Activated CD4-positive, alpha-beta T cell treated with anti-CD3 and anti-CD28 coated beads for 36 hours (primary cell): ENCODE data around the gene TSPAN9. TPM values are rescaled to one million over a fixed set of nuclear protein-coding genes. Genes with fewer than 3 reads are reported as not detected.

Source experiments
- ATAC-seq: fragments of 200-7000 bp; cut with Tn5 transposase; one replicate; pipeline ENCODE4 v1.10.0; 2021; ENCODE audit warnings: mild to moderate bottlenecking, moderate library complexity
- CTCF ChIA-PET: fragments of 350-600 bp; sonication (Branson Sonifier 250); formaldehyde crosslinking; loops from one replicate; lab custom pipeline; 2021; ENCODE audit warnings: antibody characterized with exemption; lab: Charles Lee
- POLR2A ChIA-PET: fragments of 350-600 bp; sonication (Branson Sonifier 250); formaldehyde crosslinking; loops from one replicate; lab custom pipeline; 2021; ENCODE audit warnings: antibody characterized with exemption, inconsistent platforms; lab: Charles Lee
- DNase-seq: peaks from one replicate; pipeline ENCODE4 v3.0.0-alpha.2; 2020
- H3K27ac Mint-ChIP-seq: one replicate; pipeline ENCODE4 v1.8.0; 2021; ENCODE audit warnings: mixed read lengths
- H3K27me3 Mint-ChIP-seq: one replicate; pipeline ENCODE4 v1.8.0; 2021; ENCODE audit warnings: mixed read lengths
- H3K36me3 Mint-ChIP-seq: one replicate; pipeline ENCODE4 v1.8.0; 2021; ENCODE audit warnings: low read depth, mixed read lengths
- H3K4me1 Mint-ChIP-seq: one replicate; pipeline ENCODE4 v1.8.0; 2021; ENCODE audit warnings: mixed read lengths
- H3K4me3 Mint-ChIP-seq: one replicate; pipeline ENCODE4 v1.8.0; 2021; ENCODE audit warnings: mild to moderate bottlenecking, moderate library complexity, mixed read lengths
- H3K9me3 Mint-ChIP-seq: one replicate; pipeline ENCODE4 v1.8.0; 2021; ENCODE audit warnings: low read depth, mixed read lengths
- intact Hi-C, 2 experiments: fragments of 100-400 bp; cut with DNase I in 1 of 2; cut with micrococcal nuclease in 1 of 2; formaldehyde crosslinking; loops; one replicate each; pipeline versions ENCODE4 v1.14.2 to v1.15.1; 2022 to 2024; cut with DNase I, micrococcal nuclease
- total RNA-seq, 2 experiments: library from RNA; stranded (reverse); gene quantifications; one replicate each; pipeline ENCODE4 v1.2.3, GENCODE V29; 2021

Gene TSPAN9
- total RNA-seq, 2 experiments from 2014 or later = 0.82 to 1.3 TPM

DNA sequence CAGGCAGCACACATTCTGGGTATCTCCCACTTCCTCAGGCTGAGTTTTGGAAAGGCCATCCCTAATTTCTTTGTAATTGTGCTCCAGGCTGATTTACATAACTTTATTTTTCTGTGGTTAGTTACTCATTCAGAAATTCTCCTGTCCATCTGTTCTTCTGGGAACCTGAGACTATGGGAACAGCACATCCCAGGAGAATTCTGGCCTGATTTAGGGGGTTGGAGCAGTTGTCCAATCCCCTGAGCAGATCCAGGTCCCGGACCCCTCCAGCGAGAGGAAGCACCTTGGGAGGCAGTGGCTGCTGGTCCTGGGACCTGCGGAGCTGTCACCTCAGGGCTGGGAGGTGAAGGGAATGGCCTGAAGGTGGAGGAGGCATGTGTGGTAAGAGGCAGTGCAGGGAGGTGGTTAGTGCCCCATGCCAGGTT lies 40.4 kb downstream of the TSPAN9 start:
- Mint-ChIP-seq H3K4me3 (no peak overlapping the region), H3K27ac (no peak overlapping the region), H3K4me1 (peaks cover 13% of the 10 kb centered on the region), H3K9me3 (no peaks in the 10 kb centered on the region), H3K36me3 (no peaks in the 10 kb centered on the region), H3K27me3 (peaks cover 14% of the 10 kb centered on the region)
- no peak for DNase-seq
- POLR2A ChIA-PET = no interaction called here
- CTCF ChIA-PET = interaction anchor here (2.2 kb wide), 1 partner anchor 158 kb away, joined by 7 read pairs; no protein-coding TSS in a partner anchor
- ATAC-seq = no peak
- intact Hi-C loops = no loop called here

- Mint-ChIP-seq H3K4me1 (peaks cover 13% of the 10 kb centered on the region), H3K36me3 (no peaks in the 10 kb centered on the region), H3K27ac (no peak overlapping the region), H3K27me3 (peaks cover 20% of the 10 kb centered on the region), H3K9me3 (no peaks in the 10 kb centered on the region), H3K4me3 (no peak overlapping the region)
- no peak for ATAC-seq
- CTCF ChIA-PET = interaction anchor here (0.6 to 1.0 kb wide), 2 partner anchors 13 to 181 kb away, joined by 3 to 7 read pairs; no protein-coding TSS in a partner anchor
- DNase-seq = peak; percentile 17
- intact Hi-C loops = no loop called here
- POLR2A ChIA-PET = no interaction called here
Measured at GRCh38 chr12:3119192-3119755, 42.1 kb downstream of the TSPAN9 start.

GRCh38 chr12:3119756-3120601 lies 42.8 kb downstream of the TSPAN9 start:
- DNase-seq = no peak
- CTCF ChIA-PET = interaction anchor here (0.6 to 1.2 kb wide), 4 partner anchors 10 to 180 kb away, joined by 3 to 7 read pairs (median 5); no protein-coding TSS in a partner anchor
- POLR2A ChIA-PET = no interaction called here
- Mint-ChIP-seq H3K4me1 (peaks cover 13% of the 10 kb centered on the region), H3K4me3 (no peak overlapping the region), H3K27ac (no peak overlapping the region), H3K9me3 (no peaks in the 10 kb centered on the region), H3K27me3 (peaks cover 20% of the 10 kb centered on the region), H3K36me3 (no peaks in the 10 kb centered on the region)
- ATAC-seq = no peak
- intact Hi-C loops = no loop called here

DNA sequence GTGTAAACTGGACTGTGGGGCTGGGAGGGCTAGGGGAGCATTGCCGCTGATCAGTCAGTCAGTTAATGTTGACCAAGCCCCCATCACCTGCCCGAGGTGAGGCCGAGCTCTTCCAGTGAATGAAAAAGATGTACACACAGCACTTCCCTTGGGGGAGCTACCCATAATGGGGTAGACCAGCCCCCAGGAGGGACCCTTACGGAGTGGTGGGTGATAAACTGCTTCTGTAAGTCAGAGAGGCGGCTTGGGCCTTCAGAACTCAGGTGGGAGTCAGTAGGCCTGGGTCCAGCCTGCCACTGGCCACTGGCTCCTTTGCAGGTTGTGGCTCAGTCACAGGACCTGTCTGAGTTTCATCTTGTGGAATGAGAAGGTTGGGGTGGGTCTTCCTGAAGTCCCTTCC lies 43.5 kb downstream of the TSPAN9 start:
- H3K27ac Mint-ChIP-seq = no peak overlapping the region
- ATAC-seq = no peak
- no peaks in the 10 kb centered on the region for H3K36me3 Mint-ChIP-seq
- H3K27me3 Mint-ChIP-seq = peaks cover 22% of the 10 kb centered on the region
- peaks cover 2% of the 10 kb centered on the region for H3K9me3 Mint-ChIP-seq
- ChIA-PET POLR2A (no interaction called here), CTCF (interaction anchor here (0.9 to 1.2 kb wide), 2 partner anchors 9 to 17 kb away, joined by 3 to 7 read pairs; no protein-coding TSS in a partner anchor)
- intact Hi-C loops = no loop called here
- DNase-seq = no peak
- peaks cover 13% of the 10 kb centered on the region for H3K4me1 Mint-ChIP-seq
- no peak overlapping the region for H3K4me3 Mint-ChIP-seq

DNA sequence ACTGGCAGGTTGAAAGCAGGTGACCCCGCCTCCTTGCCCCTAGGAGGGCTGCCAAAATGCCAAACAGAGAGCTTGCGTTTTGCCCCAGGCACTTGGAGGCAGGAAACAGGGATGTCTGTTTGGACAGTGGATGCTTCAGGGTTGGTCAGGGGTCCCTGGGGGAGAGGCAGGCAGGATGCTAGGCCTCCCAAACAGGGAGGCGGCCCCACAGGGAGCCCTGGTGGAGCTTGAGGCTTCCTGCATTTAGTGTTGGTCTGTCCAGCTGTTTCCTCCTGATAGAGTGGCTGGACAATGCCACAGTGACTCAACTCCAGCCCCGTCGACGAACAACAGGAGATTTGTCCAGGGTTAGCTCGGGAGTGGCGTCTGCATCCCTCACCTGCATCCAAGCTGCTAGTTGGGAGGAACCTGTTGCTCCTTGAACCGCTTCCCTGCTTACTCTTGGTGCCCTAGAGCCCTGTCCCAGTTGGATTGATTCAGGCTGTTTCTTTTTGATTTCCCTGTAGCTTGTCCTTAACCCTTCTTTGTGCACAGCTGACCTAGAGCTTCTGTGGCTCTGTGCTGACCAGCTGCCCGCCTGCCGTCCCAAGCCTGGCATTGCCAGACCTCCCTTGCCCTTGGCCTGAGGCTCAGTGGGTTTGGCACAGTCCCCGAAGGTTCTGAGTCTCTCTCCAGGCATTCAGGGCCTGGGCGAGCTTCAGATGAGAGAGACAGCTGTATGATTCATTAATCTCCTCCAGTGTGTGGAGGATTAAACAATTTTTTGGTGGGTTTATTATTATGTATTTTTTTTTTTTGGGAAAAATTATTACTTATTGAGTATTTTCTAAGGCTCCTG lies 45.9 kb downstream of the TSPAN9 start:
- peaks cover 13% of the 10 kb centered on the region for H3K4me1 Mint-ChIP-seq
- H3K27ac Mint-ChIP-seq = no peak overlapping the region
- ChIA-PET CTCF (interaction anchor here (0.6 to 1.1 kb wide), 4 partner anchors 47 to 1611 kb away, joined by 3 to 6 read pairs (median 3); no protein-coding TSS in a partner anchor), POLR2A (no interaction called here)
- ATAC-seq (no peak), DNase-seq (no peak)
- peaks cover 2% of the 10 kb centered on the region for H3K9me3 Mint-ChIP-seq
- H3K27me3 Mint-ChIP-seq = peaks cover 22% of the 10 kb centered on the region
- H3K4me3 Mint-ChIP-seq = no peak overlapping the region
- H3K36me3 Mint-ChIP-seq = no peaks in the 10 kb centered on the region
- intact Hi-C loops = no loop called here

DNA sequence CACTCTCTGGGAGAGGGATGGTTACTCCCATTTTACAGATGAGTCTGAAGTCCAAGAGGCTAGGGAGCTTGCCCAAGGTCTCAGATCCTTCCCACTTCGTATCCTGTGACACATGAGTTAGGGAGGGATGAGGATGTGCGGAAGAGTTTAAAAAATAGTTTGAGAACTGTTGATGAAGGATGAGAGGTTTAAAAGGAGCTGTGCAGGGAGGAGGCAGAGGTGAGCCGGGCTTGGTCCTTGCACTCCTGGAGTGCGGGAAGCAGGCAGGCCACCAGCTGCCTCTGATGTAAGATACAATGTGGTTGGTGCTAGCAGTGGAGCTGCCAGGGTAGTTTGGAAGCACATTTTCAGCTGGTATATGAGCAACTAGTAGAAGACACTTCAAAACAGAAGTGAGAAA lies 46.5 kb downstream of the TSPAN9 start:
- ChIA-PET CTCF (interaction anchor here (0.6 to 1.0 kb wide), 3 partner anchors 48 to 395 kb away, joined by 3 to 6 read pairs (median 3); no protein-coding TSS in a partner anchor), POLR2A (no interaction called here)
- intact Hi-C loops = no loop called here
- peaks cover 26% of the 10 kb centered on the region for H3K27me3 Mint-ChIP-seq
- no peaks in the 10 kb centered on the region for H3K36me3 Mint-ChIP-seq
- H3K4me3 Mint-ChIP-seq = no peak overlapping the region
- DNase-seq = no peak
- no peak for ATAC-seq
- no peak overlapping the region for H3K27ac Mint-ChIP-seq
- H3K4me1 Mint-ChIP-seq = peaks cover 13% of the 10 kb centered on the region
- H3K9me3 Mint-ChIP-seq = peaks cover 2% of the 10 kb centered on the region

DNA sequence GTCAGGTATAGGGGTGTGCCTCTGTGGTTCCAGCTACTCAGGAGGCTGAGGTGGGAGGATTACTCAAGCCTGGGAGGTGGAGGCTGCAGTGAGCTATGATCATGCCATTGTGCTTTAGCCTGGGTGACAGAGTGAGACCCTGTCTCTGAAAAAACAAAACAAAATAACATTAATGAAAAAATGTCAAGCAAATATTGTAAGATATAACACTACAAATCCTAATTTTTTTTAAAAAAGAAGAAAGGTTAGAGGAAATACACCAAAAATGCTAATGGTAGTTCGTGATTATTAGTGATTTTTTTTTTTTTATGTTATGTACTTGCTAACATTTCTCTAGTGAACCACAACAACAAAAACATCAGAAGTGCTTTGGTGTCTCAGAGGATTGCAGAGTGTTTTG lies 47.7 kb downstream of the TSPAN9 start:
- Mint-ChIP-seq H3K27me3 (peaks cover 32% of the 10 kb centered on the region), H3K4me1 (peaks cover 16% of the 10 kb centered on the region), H3K9me3 (peaks cover 6% of the 10 kb centered on the region), H3K36me3 (peaks cover 2% of the 10 kb centered on the region), H3K27ac (no peak overlapping the region), H3K4me3 (no peak overlapping the region)
- intact Hi-C loops = loop anchor here in 1 of 2 experiments (5.0 kb wide), 1 partner anchor 53 kb away; no protein-coding TSS in a partner anchor
- ChIA-PET POLR2A (no interaction called here), CTCF (no interaction called here)
- no peak for ATAC-seq
- DNase-seq = no peak

DNA sequence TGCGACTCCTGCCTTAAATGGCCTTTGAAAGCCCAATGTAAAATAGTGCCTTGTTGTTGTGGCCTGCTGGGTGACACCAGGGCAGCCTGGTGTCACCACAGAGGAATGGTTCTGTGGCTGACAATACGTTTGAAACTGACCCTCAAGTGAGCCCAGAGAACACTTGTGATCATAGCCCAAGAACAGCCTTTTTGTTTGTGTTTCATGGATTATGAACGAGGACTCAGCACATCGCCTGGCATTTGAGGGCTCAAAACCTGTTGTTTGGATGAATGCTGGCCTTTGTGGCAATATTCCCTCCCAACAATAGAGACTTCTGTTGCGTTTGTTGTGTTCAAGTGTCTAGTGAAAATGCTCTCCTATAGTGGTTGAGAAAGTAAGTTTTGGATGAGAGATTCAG lies 48.5 kb downstream of the TSPAN9 start:
- H3K9me3 Mint-ChIP-seq = peaks cover 6% of the 10 kb centered on the region
- ChIA-PET CTCF (no interaction called here), POLR2A (no interaction called here)
- peaks cover 37% of the 10 kb centered on the region for H3K27me3 Mint-ChIP-seq
- intact Hi-C loops = loop anchor here in 1 of 2 experiments (5.0 kb wide), 1 partner anchor 53 kb away; no protein-coding TSS in a partner anchor
- H3K27ac Mint-ChIP-seq = no peak overlapping the region
- ATAC-seq (no peak), DNase-seq (no peak)
- peaks cover 2% of the 10 kb centered on the region for H3K36me3 Mint-ChIP-seq
- no peak overlapping the region for H3K4me3 Mint-ChIP-seq
- peaks cover 18% of the 10 kb centered on the region for H3K4me1 Mint-ChIP-seq

DNA sequence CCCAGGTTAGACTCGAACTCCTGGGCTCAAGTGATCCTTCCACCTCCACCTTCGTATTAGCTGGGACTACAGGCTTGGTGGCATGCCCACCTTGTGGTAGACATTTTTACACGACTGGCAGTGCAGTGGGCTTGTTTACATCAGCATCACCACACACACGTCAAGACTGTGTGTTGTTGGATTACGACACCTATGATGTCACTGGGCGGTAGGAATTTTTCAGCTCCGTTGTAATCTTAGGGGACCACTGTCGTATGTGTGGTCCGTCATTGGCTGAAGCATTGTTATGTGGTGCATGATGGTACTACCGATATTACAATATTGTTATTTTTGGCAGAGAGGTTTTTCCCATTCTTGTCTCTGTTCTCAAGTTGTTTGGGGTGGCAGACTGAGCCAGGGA lies 50.7 kb downstream of the TSPAN9 start:
- ChIA-PET POLR2A (no interaction called here), CTCF (interaction anchor here (1.2 kb wide), 1 partner anchor 148 kb away, joined by 4 read pairs; no protein-coding TSS in a partner anchor)
- Mint-ChIP-seq H3K4me1 (peaks cover 21% of the 10 kb centered on the region), H3K9me3 (peaks cover 6% of the 10 kb centered on the region), H3K27ac (no peak overlapping the region), H3K4me3 (no peak overlapping the region), H3K36me3 (peaks cover 2% of the 10 kb centered on the region), H3K27me3 (peaks cover 52% of the 10 kb centered on the region)
- ATAC-seq = no peak
- no peak for DNase-seq
- intact Hi-C loops = loop anchor here in 1 of 2 experiments (5.0 kb wide), 1 partner anchor 56 kb away; no protein-coding TSS in a partner anchor

- POLR2A ChIA-PET = no interaction called here
Measured at GRCh38 chr12:3128498-3129293, 51.5 kb downstream of the TSPAN9 start.

More at GRCh38 chr12:3128498-3129293, 51.5 kb downstream of the TSPAN9 start:
- Mint-ChIP-seq H3K27me3 (peaks cover 54% of the 10 kb centered on the region), H3K36me3 (peaks cover 2% of the 10 kb centered on the region), H3K4me1 (peaks cover 21% of the 10 kb centered on the region), H3K4me3 (no peak overlapping the region), H3K9me3 (peaks cover 6% of the 10 kb centered on the region), H3K27ac (no peak overlapping the region)
- CTCF ChIA-PET = interaction anchor here (0.8 to 1.9 kb wide), 6 partner anchors 8 to 172 kb away, joined by 3 to 12 read pairs (median 4); no protein-coding TSS in a partner anchor
- intact Hi-C loops = loop anchor here in 1 of 2 experiments (5.0 kb wide), 1 partner anchor 56 kb away; no protein-coding TSS in a partner anchor
- ATAC-seq (no peak), DNase-seq (no peak)
